GM21576 (cell line): ENCODE data around the gene NOL8.

ENCODE experiments used
- ATAC-seq: cut with Tn5 transposase; IDR thresholded peaks from one replicate; pipeline ENCODE4 v1.9.1; 2021; ENCODE audit warnings: mild to moderate bottlenecking, moderate library complexity; ENCODE audit not compliant: unreplicated experiment

The NOL8 gene

GRCh38 chr9:92325269-92325990 lies at the start of gene NOL8, which contains the start of gene CENPP:
Gene NOL8 (minus strand): TSS chr9:92325350. CDS start chr9:92324161, 1,189 bp downstream.
Gene CENPP (plus strand): TSS chr9:92325953.
- ATAC-seq = peak; percentile 89

DNA sequence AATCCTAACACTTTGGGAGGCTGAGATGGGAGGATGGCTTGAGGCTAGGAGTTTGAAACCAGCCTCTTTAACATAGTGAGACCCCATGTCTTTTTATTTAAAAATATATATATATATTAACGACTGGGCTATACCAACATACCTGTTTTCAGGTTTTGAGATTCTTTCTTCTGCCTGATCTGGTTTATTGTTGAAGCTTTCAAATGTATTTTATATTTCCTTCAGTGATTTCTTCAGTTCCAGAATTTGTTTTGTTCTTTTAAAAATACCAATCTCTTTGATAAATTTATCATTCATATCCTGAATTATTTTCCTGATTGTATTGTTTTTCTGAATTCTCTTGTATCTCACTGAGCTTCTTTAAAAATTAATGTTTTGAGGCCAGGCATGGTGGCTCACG lies 48.0 kb upstream of the NOL8 start:
- ATAC-seq = no peak

- no peak for ATAC-seq
Measured at GRCh38 chr9:92369075-92369474, 43.9 kb upstream of the NOL8 start.

GRCh38 chr9:92360083-92360482 lies 34.9 kb upstream of the NOL8 start:
- no peak for ATAC-seq

DNA sequence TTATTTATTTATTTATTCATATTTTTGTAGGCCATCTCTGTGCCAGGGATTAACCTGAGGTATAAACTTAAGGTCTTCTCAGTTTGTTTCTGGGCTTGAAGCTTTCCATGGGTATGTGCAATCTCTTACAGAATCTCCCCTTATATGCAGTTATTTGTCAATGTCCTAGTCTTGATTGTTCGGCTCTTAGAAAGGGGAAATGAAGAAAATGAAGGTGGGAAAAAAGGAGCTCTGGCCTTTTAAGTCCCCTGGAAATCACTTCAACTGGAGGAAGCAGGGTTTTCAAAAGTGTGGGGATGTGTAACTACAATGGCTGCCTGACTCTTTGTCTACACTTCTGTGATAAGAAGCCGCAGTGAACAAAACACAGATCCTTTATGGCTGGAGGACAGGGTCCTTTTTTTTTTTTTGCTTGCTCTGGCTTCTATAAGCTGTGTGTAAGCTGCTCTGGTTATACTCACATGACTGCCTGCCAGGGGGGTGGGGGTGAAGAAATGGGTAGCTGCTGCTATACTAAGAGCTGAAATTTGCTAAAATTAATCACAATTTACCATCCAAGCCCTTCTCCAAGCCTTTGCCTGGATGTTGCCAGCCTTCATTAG lies 34.3 kb upstream of the NOL8 start:
- ATAC-seq = no peak

GRCh38 chr9:92353051-92353450 lies 27.9 kb upstream of the NOL8 start:
- ATAC-seq = no peak

DNA sequence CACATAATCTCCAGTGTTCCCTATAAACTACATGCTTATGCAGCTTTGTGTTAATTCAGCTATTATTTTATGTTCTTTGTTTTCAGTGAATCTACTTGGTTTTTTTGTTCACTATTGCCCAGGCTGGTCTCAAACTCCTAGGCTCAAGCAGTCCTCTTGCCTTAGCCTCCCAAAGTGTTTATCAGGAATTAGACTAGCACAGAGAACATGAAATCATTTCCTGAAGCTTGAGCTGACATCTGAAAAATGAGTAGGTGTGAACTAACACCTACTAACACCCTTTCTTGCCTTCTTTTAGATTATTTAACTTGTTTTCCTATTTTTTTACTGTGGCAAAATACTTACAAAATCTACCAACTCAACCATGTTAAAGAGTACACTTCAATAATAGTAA lies 25.6 kb upstream of the NOL8 start:
- ATAC-seq = no peak

DNA sequence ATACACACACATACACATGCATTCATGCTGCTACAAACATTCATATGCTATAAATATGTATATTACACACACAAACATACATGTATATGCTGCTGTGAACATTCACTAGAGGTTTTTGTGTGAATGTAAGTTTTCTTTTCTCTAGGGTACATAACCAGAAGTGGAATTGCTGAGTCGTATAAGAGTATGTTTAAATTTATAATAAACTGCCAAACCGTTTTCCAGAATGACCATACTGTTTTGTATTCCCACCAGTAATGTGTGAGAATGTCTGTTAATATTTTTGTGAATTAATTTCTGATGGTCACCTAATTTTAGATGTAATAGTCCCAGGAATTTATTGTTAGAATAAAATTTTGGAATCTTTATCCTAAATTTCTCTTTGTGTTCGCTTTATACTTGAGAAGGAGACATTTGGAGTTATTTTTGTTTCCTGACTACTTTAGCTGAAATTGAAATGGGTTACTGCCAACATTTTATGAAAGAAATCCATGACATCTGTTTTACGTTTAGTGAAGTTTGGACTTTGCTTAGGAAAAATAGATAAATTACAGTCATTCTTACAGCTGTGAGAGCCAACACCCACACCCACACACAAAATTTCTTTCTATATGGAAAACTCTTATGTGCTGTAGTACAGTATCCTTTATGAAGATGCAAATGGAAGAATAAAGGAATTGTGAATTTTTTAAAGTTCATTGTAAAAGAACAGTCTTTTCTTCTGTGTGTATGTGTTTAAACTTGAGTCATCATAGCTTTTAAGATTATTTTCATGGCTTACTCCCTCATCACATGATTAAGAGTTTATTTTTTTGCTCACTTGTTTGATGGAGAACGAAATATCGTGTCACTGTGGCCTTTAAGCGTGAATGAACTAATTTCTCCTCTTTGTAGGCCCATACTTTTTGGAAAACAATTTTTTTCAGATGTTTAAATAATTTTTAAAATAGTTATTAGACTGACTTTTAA lies 24.9 kb upstream of the NOL8 start:
- no peak for ATAC-seq

DNA sequence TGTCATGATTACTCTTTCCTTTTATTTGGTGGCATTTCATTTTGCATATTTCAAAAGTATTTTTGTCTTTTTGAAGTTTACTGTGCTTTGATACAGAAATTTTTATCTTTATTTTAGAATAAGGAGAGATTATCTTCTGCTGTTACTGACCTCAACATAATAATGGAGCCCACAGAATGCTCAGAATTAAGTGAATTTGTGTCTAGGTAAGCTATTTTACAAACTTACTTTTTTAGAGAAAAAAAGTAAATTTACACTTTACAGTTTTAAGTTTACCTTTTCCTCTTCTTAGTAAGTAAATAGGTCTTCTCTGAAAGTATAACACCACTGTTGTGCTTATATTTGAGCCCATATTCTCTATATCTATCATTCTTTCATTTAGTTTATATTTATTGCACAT lies 20.4 kb upstream of the NOL8 start:
- ATAC-seq = no peak

DNA sequence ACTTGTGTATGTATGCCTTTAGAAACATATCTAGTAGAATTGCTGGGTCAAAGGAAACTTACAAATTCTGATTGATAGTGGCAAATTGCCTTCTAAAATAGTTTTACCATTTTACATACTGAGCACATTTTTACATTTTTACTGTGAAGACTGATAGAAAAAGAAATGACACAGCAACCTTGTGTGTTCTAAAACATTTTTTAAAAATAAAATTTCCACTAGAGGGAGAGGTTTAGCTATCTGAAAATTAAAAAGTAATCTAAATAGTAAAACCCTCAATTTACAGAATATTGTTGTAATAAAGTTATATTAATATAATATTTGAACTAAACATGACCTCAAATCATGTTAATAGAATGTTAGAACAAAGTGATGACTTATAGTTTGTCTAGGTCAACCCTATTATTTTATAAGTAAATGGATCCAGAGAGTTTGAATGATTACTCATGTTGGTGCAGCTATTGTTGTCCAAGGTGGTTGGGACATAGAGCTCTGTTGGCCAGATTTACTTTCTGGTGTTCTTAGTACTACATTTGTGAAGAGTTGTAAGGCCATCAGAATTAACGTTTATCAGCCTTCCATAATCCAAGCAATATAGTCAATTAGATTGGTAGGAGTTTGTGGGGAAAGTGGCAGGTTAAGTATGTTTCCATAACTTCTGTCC lies 17.8 kb upstream of the NOL8 start:
- ATAC-seq = no peak

- ATAC-seq = no peak
Measured at GRCh38 chr9:92341578-92341977, 16.4 kb upstream of the NOL8 start.

- no peak for ATAC-seq
Measured at GRCh38 chr9:92333282-92333634, 8.1 kb upstream of the NOL8 start.

GRCh38 chr9:92332577-92333281 lies 7.6 kb upstream of the NOL8 start:
- no peak for ATAC-seq

DNA sequence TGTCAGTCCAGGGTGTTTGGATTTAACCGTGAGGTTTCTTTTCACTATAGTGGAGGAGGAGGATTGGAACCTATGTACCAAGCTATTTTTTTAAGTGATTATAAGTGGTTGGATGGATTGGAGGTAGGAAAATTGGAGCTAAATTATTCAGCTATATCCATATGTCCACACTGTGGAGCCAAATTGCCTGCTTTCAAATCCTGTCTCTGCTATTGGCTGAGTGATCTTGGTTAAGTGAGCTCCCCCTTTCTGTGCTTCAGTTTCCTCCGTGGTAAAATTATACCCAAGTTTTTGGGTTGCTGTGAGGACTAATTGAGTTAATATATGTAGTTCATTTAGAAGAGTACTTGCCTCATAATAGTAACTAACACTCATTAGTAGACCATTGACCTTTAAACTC lies 3.1 kb upstream of the NOL8 start:
- ATAC-seq = no peak

GRCh38 chr9:92327283-92327850 lies 2.2 kb upstream of the NOL8 start:
- no peak for ATAC-seq

DNA sequence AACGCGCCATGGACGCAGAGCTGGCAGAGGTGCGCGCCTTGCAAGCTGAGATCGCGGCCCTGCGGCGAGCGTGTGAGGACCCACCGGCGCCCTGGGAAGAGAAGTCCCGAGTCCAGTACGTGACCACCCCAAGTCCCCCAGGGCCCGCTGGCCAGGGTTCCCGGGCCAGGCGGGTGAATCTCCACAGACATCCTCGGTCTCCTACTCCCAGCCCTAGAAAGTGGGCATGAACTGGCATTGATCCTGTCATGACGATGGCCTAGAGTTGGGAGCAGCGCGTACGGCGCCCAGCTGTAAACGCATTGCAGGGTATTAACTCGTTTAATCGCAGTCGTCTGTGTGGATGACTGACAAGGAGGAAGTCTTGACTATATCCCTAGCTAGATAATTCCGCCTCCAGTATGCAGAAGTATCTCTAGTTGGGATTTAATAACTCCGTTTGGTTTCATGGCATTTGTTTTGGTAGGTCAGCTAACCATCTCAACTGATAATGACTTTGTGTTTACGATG lies 896 bp upstream of the NOL8 start:
- peak; percentile 6 for ATAC-seq

GRCh38 chr9:92324889-92325268 lies 271 bp downstream of the NOL8 start:
- ATAC-seq = peak; percentile 18

DNA sequence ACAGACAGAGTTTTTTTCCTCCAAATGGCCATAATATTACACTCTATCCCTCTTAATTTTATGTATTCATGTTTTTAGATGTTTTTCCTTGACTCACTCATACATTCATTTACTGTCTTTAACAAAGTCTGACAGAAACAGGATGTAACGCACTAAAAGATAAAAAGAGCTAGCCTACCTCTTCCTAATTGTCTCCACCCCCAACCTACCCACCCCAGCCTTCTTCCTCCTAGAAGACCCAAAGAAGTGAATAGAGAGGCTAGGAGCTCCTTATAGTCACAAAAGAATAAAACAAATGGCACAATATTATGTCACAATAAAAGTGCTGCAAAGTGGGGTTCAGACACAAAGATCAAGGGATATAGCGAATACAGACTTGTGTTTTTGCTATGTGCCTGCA lies 719 bp downstream of the NOL8 start:
- ATAC-seq = no peak

DNA sequence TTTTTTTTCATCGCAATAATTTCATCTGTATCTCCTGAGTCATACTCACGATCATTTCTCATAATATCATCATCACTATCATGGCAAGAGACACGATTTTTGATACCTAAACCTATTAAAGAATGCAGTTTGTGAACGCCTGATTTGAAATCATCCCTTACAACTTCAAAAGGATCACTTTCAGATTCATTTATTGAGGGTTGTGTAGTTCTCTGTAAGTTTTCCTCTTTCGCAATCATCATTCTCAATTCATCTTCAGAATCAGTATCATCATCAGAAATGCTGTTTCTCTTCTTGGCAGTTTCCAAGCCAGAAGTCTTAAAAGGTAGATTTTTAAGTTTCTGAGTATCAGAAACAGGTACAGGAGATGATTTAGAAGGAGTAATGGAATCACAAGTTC lies 9.7 kb downstream of the NOL8 start:
- no peak for ATAC-seq

- no peak for ATAC-seq
Measured at GRCh38 chr9:92313624-92314012, 11.5 kb downstream of the NOL8 start.
